GM21360 (cell line): Measurements from ENCODE around the gene NUMA1.

Experiments
- ATAC-seq: cut with Tn5 transposase; IDR thresholded peaks from one replicate; pipeline ENCODE4 v1.9.1; 2021; ENCODE audit warnings: mild to moderate bottlenecking, moderate library complexity; ENCODE audit not compliant: unreplicated experiment

The NUMA1 gene

GRCh38 chr11:72066855-72067254 lies 13.5 kb downstream of the NUMA1 start:
- ATAC-seq, result no peak

GRCh38 chr11:72061739-72062396 lies 18.5 kb downstream of the NUMA1 start:
- ATAC-seq, result no peak

- ATAC-seq, result no peak
These were observed 21.8 kb downstream of the NUMA1 start for GRCh38 chr11:72058416-72059034.

- ATAC-seq, result no peak
These were observed 31.4 kb downstream of the NUMA1 start for GRCh38 chr11:72048766-72049460.

GRCh38 chr11:72045849-72046248 lies 34.5 kb downstream of the NUMA1 start:
- ATAC-seq, result no peak

GRCh38 chr11:72042064-72042745 lies 38.1 kb downstream of the NUMA1 start:
- ATAC-seq, result no peak

GRCh38 chr11:72041364-72042063 lies 38.8 kb downstream of the NUMA1 start:
- no peak for ATAC-seq

- ATAC-seq, result no peak
These were observed 39.6 kb downstream of the NUMA1 start for GRCh38 chr11:72040491-72041363.

GRCh38 chr11:72039856-72040401 lies 40.4 kb downstream of the NUMA1 start:
- no peak for ATAC-seq

- ATAC-seq, result no peak
These were observed 41.1 kb downstream of the NUMA1 start for GRCh38 chr11:72039031-72039855.

GRCh38 chr11:72038491-72038890 lies 41.9 kb downstream of the NUMA1 start:
- no peak for ATAC-seq

GRCh38 chr11:72037554-72038311 lies 42.6 kb downstream of the NUMA1 start:
- ATAC-seq, result no peak

- no peak for ATAC-seq
These were observed 43.7 kb downstream of the NUMA1 start for GRCh38 chr11:72036687-72037086.

- no peak for ATAC-seq
These were observed 49.8 kb downstream of the NUMA1 start for GRCh38 chr11:72030472-72031045.

GRCh38 chr11:72026090-72026489 lies 54.3 kb downstream of the NUMA1 start:
- ATAC-seq, result no peak

- no peak for ATAC-seq
These were observed 56.1 kb downstream of the NUMA1 start for GRCh38 chr11:72024069-72024754.

GRCh38 chr11:72023335-72023734 lies 57.0 kb downstream of the NUMA1 start:
- ATAC-seq, result no peak
